CD4-positive, alpha-beta T cell treated with Interleukin-4 for 1 hour (primary cell): ENCODE results near the gene MTA3.

ENCODE experiments used
- DNase-seq, 2 donors: peaks; one replicate each; pipeline ENCODE4 v3.0.0-alpha.2; 2020 to 2022

The MTA3 gene

DNA sequence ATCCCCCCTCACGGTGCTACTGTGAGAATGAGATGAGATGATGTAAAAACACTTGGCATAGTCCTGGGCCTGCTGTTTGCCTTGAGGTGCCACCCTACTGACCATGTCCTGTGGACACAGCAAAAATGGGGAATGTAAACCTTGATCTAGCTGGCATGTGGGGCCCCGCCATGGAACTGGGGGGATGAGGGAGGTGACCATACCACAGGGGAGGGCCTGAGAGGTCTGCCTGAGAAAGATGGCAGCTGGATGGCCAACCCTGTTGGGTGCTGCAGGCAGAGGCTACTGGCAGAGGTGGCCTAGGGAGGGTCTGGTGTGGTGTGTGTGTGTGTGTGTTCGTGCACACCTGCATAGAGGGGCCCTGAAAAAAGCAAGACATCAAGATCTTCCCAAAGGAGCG lies 223.2 kb downstream of the MTA3 start:
- DNase-seq, result no peak

DNA sequence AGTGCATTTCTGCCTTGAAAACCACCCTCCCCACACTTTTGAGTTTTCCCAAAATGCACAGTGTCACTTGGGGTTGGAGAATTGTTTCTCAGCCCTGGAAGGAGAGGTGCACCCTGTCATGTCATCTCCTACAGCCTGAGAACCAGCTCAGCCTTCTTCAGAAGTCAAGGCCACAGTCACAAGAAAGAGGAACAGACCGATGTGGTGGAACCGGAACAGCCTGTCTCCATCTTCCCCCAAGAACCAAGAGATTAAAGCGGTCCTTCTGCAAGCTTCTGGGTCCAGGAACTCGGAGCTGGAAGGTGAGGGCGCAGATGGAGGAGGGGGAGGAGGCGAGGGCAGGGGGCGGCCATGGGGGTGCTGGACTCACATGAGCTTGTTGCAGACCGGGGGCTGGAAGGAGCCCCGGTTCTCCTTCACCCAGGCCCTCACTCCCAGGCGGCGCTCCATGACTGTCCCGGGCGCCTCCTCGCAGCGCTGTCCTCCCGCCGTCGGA lies 223.7 kb downstream of the MTA3 start:
- DNase-seq, result peak in 1 of 2 donors; percentile 55

DNA sequence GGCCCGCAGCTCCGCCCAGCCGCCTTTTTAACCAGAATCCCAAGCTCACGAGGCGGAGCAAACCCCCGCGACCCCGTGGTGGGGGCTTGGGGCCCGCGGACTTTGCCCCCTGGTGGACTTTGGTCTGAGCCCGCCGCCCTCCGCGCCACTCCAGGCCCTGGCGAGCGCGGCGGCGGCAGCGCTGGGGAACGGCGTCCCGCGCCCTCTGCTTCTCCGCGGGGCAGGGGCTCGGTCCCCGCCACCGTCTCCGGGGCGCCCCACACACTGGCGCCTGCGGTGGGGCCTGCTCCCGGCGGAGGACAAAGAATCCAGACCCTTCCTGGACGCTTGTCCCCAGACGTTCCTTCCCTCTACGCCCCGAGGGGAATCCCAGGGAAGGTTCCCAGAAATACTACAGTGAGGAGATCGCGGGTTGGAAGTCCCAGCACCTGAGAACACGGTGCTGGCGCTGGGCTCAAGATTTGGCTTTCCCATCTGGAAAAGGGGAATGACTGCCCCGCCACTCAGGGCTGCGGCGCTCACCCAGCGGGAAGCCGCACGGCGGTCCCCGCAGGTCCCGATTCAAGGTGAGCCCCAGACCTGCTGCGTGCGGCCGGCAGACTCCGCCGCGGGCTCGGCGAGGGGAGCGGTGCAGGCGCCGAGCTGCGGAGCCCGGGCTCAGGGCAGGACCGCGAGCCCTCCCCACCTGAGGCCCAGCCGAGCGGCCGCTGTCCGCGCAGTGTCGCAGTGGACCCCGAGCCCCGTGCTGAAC lies 224.3 kb downstream of the MTA3 start, which contains the start of gene HAAO:
Gene HAAO (minus strand): TSS at position 1 of the 751 bp plus-strand sequence. CDS start 47 bp downstream, outside the sequence.
- DNase-seq, result no peak

DNA sequence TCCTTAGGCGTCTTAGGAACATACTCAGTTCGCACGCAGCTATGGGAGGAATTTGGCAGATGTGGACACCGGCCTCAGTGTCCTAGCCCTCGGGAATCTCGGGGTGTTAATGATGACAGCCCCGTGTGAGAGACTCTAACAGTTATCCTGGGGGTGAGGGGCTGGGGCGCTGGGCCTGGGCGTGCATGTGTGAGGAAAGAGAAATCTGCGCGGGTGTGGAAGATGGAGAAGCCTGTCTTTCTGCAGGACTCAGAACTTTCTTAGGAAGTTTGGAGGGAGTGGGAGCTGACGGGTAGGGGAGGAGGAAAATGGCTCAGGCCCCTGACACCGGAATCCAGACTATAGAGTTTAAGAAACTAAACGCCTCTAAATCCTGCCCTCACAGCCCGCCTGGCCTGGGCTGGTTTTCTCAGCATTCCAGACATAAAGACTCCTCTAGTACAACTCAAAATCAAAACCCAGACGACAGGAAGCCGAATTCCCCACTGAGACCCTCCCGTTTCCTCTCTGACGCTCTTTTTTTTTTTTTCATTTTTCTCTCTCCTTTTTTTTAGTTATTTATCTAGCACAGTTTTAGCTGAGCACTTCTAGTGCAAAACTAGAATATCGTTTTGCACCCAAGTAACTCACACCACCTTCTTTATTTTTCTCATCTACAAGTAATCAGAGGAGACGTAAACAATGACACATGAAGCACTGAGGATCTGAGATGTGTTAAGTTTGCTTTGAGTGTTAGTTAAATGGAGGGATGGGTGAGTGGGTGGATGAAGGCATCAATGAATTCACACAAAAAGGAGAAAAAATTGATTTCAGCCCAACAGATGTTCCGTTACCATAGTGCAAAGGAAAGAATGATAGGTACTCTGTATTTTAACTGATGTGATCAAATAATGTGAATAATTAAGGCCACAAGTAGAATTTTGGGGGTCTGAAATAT lies 225.2 kb downstream of the MTA3 start:
- DNase-seq, result no peak

- DNase-seq, result no peak
Observed at GRCh38 chr2:42794271-42795046, 226.0 kb downstream of the MTA3 start.

GRCh38 chr2:42795275-42795674 lies 226.8 kb downstream of the MTA3 start:
- DNase-seq, result no peak

DNA sequence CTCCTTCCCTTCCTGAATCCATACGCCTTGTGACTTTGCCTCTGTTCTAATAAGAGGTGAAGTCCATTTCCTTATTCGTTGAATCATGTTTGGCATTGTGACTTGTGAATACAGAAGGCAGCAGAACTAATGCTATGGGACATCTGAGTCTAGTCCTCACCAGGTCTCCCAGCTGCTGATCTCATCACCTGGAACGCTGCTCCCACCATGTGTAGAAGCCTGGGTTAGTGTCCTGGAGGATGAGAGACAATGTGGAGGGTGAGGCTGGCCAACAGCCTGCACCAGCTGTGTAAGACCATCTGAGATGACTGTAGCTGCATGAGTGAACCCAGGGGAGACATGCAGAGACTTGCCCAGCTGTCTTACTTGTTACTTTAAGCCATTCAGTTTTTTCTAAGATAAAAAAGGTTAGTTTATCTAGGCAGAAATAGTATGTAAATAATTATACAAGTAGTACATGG lies 227.4 kb downstream of the MTA3 start:
- no peak for DNase-seq

- no peak for DNase-seq
Observed at GRCh38 chr2:42796427-42797248, 228.2 kb downstream of the MTA3 start.

- no peak for DNase-seq
Observed at GRCh38 chr2:42797281-42797680, 228.8 kb downstream of the MTA3 start.

DNA sequence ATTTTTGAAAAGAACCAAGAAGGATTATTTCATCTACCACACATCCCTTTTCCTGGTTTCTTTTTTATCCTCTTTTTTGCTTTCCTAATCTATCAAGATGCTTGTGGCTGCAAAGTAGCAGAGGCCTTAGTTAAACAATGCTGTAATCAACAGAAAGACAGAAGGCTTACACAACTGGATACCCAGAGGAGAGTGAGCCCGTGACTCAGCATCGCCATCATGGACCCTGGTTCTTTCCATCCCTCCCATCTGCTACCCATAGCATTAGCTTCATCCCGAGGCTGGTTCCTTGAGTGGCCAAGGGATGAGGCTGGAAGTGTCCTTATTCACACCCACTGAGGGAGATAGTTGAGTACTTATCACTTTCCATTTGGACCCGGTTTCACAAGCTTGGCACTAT lies 231.4 kb downstream of the MTA3 start:
- no peak for DNase-seq

DNA sequence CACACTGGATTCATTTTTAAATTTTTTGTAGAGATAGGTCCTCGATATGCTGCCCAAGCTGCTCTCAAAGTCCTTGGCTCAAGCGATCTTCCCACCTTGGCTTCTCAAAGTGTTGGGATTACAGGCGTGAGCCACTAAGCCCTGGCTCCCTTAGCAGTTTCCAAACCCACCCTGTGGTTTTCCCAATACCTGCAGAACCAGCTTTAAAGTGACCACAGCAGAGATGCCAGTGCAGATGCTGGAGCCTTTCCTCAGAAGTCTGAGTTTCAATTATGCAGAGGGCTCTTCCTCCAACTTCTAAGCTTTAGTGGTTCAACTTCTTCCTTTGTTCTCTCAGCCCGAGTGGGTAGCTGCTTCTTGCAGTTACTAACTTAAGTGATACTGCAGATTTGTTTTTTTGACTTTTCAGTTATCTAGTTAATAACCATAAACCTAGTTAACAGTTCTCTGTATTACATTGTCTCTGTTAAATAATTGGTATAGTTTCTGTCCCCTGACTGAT lies 232.1 kb downstream of the MTA3 start:
- DNase-seq, result no peak

DNA sequence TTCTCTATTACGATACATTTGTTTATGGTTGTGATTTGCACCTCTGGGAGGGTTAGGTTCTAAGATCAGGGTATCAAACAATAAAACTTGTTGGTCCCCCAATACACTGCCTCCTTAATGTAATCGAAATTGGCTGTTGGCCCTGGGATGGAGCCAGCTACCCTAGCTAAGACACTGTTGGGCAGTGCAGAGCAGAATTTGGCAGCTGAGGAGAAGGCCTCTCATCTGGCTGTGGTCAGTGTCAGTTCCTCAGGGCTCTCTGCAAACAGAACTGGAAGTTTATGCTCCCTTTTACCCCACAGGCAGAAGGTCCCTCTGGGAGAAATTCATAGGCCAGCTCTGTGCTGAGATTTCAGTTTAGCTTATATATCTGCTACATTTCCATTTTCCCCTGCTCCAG lies 232.5 kb downstream of the MTA3 start:
- no peak for DNase-seq

GRCh38 chr2:42801381-42801780 lies 232.9 kb downstream of the MTA3 start:
- no peak for DNase-seq

DNA sequence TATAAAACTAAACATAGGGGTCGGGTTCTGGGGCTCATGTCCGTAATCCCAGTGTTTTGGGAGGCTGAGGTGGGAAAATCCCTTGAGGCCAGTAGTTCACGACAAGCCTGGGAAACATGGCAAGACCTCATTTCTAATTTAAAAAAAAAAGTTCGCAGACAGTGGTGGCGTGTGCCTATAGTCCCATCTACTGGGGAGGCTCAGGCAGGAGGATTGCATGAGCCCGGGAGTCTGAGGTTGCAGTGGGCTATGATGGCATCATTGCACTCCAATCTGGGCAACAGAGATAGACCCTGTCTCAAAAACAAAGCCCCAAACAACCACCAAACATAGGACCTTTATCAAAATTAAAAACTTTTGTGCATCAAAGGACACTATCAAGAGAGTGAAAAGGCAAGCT lies 233.7 kb downstream of the MTA3 start:
- DNase-seq, result no peak

DNA sequence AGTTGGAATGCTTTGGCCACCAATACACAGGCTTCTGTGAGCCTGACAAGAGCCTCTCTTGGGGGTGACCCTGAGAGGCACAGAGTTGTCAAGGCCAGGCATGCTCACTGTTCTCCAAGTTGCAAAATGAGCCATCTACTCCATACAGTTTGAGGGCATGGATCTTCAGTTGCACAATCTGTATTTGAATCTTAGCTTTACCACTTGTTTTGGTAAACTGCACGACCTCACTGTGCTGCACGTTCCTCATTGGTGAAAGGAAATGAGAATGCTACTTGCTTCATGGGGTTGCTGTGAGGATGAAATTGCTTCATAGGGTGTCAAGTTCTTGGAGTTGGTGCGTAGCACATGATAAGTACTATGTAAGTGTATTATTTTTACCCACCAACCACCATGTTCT lies 235.9 kb downstream of the MTA3 start:
- DNase-seq, result peak in 1 of 2 donors; percentile 51

GRCh38 chr2:42804891-42805290 lies 236.5 kb downstream of the MTA3 start:
- no peak for DNase-seq
